Effector memory CD8-positive, alpha-beta T cell (primary cell): ENCODE results near the gene NRDC.
A peak's percentile ranks its signal among the peaks of the same experiment; 100 is the strongest.

Experiments
- ATAC-seq: fragments of 150-1000 bp; cut with Tn5 transposase; replicated peaks from 2 replicates; pipeline ENCODE4 v1.10.0; 2021; ENCODE audit warnings: mild to moderate bottlenecking, moderate library complexity
- DNase-seq, 3 experiments: peaks; one replicate each; pipeline ENCODE4 v3.0.0; 2021
- H3K27ac Mint-ChIP-seq, 2 donors: one replicate each; pipeline ENCODE4 v1.8.0; 2022; ENCODE audit warnings: mild to moderate bottlenecking in 2 of 2, mixed read lengths in 2 of 2, moderate library complexity in 2 of 2
- H3K27me3 Mint-ChIP-seq, 2 donors: one replicate each; pipeline ENCODE4 v1.8.0; 2022; ENCODE audit warnings: mixed read lengths in 2 of 2
- H3K36me3 Mint-ChIP-seq: one replicate; pipeline ENCODE4 v1.8.0; 2022; ENCODE audit warnings: mild to moderate bottlenecking, moderate library complexity, mixed read lengths; ENCODE audit not compliant: insufficient read depth
- H3K4me1 Mint-ChIP-seq, 2 donors: one replicate each; pipeline ENCODE4 v1.8.0; 2022; ENCODE audit warnings: low read depth in 2 of 2, mixed read lengths in 2 of 2
- H3K4me3 Mint-ChIP-seq, 2 donors: one replicate each; pipeline ENCODE4 v1.8.0; 2022; ENCODE audit warnings: mild to moderate bottlenecking in 2 of 2, mixed read lengths in 2 of 2, moderate library complexity in 2 of 2
- H3K9me3 Mint-ChIP-seq, 2 donors: one replicate each; pipeline ENCODE4 v1.8.0; 2022; ENCODE audit warnings: mixed read lengths in 2 of 2

NRDC gene

DNA sequence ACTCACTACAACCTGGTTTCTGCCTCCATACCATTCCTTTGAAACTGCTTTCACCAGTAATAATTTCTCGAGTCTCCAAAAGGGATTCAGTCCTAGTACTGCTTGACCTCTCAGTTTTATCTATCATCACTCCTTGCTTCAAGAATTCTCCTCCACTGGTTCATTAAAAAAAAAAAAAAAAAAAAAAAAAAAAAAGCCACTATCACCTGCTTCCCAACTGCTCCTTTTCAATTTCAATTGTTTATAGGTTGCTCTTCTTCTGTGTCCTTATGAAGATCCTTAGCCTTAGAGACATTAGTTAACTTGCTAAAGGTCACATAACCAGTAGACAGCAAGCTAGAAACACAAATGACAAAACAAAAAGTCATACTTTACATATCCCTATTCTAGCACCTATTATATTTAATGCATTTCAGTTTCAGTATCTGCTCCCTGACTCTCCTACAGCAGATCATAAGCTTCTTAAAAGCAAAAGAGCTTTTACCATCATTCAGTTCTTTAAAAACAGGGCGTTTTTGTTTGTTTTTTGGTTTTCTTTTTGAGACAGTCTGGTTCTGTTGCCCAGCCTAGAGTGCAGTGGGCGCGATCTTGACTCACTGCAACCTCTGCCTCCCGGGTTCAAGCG, 7.1 kb downstream of the NRDC start:
- H3K9me3 Mint-ChIP-seq = no peaks in the 10 kb centered on the region
- no peaks in the 10 kb centered on the region for H3K27me3 Mint-ChIP-seq
- H3K4me3 Mint-ChIP-seq = peak overlapping the region in 1 of 2 donors; percentile 3
- peak overlapping the region; percentile 13 to 59 for H3K27ac Mint-ChIP-seq
- DNase-seq (no peak), ATAC-seq (no peak)
- H3K4me1 Mint-ChIP-seq = peaks cover 47 to 67% of the 10 kb centered on the region in 2 donors
- H3K36me3 Mint-ChIP-seq = peaks cover 13% of the 10 kb centered on the region

DNA sequence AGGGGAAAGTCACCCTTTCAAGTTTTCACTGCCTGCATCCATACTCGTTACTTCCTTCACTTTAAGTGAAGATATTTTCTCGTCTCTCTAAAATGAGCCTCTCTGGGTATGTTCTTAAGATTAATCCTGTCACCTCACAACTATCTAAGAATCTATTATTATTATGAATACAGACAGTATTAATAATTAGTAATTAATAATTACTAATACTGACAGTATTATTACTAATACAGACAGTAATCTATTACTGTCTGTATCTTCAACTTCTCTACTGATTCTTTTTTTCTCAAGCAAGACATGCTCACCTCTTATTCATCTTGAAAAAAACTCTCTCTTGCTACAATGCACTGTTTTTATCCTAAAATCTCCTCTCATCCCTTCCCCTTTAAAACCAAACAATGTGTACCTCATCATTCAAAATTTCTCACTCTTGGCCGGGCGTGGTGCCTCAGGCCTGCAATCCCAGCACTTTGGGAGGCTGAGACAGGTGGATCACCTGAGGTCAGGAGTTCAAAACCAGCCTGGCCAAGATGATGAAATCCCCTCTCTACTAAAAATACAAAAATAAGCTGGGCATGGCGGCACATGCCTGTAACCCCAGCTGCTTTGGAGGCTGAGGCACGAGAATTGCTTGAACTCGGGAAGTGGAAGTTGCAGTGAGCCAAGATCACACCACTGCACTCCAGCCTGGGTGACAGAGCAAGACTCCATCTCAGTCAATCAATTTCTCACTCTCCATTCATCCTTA, 7.8 kb downstream of the NRDC start:
- Mint-ChIP-seq H3K9me3 (no peaks in the 10 kb centered on the region), H3K4me3 (no peak overlapping the region), H3K36me3 (peaks cover 14% of the 10 kb centered on the region), H3K27ac (peak overlapping the region in 1 of 2 donors; percentile 59), H3K27me3 (no peaks in the 10 kb centered on the region), H3K4me1 (peaks cover 48 to 66% of the 10 kb centered on the region in 2 donors)
- ATAC-seq (no peak), DNase-seq (no peak)

DNA sequence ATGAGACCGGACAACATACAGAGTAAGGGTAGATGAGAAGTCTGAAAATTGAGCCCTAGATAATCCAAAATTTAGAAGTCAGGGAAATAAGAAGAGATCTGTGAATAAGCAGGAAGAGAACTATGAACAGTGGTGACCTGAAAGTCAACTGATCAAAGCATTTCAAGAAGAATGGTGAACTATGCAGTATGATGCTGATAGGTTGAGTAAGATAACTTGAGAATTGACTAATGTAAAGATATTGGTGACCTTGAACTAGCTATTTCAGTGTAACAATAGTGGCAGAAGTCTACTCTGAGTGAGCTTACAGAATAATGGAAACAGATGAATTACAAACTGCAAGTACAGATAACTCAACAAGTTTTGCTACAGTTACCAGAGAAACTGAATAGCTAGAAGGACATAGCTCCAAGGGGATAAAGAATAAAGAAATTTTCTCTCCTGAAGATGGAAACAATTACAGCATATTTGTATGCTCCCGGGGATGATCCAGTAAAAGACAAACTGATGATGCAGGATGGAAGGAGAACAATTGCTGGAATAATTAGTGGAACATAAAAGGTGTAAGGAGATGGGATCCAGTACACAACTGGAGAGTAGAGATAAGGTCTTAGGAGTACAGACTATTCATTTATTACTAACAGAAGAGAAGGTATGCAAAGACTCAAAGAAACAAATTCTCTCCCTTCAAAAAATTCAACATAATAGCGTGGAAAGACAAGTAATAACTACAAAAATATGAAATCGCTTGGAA, 10.9 kb downstream of the NRDC start:
- H3K36me3 Mint-ChIP-seq = peaks cover 13% of the 10 kb centered on the region
- H3K4me3 Mint-ChIP-seq = peak overlapping the region in 1 of 2 donors; percentile 14
- H3K4me1 Mint-ChIP-seq = peaks cover 37 to 60% of the 10 kb centered on the region in 2 donors
- no peak for ATAC-seq
- no peaks in the 10 kb centered on the region for H3K27me3 Mint-ChIP-seq
- DNase-seq = no peak
- peak overlapping the region in 1 of 2 donors; percentile 52 for H3K27ac Mint-ChIP-seq
- H3K9me3 Mint-ChIP-seq = no peaks in the 10 kb centered on the region

DNA sequence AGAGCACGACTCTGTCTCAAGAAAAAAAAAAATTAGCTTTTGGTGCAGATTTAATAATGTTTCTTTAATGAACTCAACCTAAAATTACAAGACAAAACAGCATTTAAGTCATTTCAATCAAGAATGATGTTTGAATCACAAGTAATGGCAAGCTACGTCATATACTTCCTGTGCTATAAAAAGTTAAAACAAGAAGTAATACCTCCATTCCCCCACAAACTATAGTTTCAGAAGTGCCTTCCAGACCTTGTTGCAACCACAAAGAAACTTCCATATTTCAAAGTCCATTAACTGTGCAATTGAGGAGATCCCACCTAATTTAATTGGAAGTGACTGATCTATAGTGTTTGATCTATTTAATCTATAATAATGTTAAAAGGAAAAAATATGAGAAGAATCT, 15.1 kb downstream of the NRDC start:
- DNase-seq (no peak), ATAC-seq (peak; percentile 74)
- Mint-ChIP-seq H3K4me1 (peaks cover 18 to 37% of the 10 kb centered on the region in 2 donors), H3K27ac (peak overlapping the region in 1 of 2 donors; percentile 83), H3K9me3 (no peaks in the 10 kb centered on the region), H3K36me3 (peaks cover 20% of the 10 kb centered on the region), H3K27me3 (no peaks in the 10 kb centered on the region), H3K4me3 (peak overlapping the region in 1 of 2 donors; percentile 0)

DNA sequence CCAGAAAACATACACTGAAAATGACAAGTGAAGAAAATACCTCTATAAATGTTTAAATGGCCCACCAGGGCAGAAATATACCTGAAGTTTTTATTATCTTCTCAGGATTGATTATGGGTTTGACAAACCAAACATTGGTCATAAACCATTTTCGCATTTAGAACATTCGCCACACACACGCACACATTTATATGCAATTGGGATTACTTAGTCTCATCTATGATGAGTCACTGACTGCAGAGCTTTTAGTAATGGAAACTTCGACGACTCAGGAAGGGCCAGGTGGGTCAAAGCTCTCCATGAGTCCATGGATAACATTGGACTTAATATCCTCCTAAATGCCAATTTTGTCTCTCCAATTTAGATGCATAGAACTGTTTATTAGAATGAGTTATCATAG, 16.9 kb downstream of the NRDC start:
- Mint-ChIP-seq H3K4me3 (no peak overlapping the region), H3K4me1 (peaks cover 4 to 22% of the 10 kb centered on the region in 2 donors), H3K36me3 (peaks cover 20% of the 10 kb centered on the region), H3K27me3 (no peaks in the 10 kb centered on the region), H3K27ac (peak overlapping the region in 1 of 2 donors; percentile 83), H3K9me3 (no peaks in the 10 kb centered on the region)
- no peak for ATAC-seq
- DNase-seq = no peak

DNA sequence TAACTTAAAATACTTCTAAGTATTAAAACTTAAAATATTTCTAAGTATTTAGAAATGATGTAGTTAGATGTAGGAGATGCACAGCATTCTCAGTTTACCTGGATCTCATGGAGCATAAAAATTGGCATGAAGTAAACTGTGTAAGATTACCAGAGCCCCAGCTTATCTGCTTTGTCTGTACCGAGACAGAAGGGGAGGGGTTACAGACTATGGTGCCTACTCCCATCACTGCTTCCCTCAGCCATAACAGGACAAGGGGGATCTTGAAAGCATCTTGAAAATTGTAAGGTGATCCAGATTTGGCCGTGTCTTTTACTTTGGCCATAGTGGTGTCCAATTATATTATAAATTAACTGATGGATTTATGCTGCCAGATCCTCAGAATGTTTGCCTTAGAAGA, 18.8 kb downstream of the NRDC start:
- DNase-seq (no peak), ATAC-seq (no peak)
- no peaks in the 10 kb centered on the region for H3K27me3 Mint-ChIP-seq
- H3K9me3 Mint-ChIP-seq = no peaks in the 10 kb centered on the region
- no peak overlapping the region for H3K4me3 Mint-ChIP-seq
- H3K36me3 Mint-ChIP-seq = peaks cover 15% of the 10 kb centered on the region
- H3K27ac Mint-ChIP-seq = no peak overlapping the region
- peaks cover 4 to 28% of the 10 kb centered on the region in 2 donors for H3K4me1 Mint-ChIP-seq

DNA sequence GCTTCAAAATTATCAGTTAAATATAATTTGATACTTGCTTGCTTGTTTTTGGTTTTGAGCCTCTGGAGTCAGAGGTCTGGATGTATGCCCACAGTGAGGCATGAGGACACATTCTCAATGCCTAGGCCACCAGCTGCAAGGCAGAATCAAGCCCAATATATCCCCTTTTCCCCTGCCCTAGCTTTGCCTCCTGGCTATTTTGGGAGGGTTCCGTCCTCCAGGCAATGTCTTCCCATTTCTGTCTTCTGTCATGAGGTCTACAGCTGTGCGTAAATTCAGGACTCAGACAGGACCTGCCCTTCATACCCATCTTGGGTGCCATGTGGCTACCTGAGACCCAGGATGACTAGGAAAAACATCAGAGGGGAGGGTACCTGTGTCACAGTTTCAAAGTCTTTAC, 19.2 kb downstream of the NRDC start:
- Mint-ChIP-seq H3K4me1 (peaks cover 4 to 28% of the 10 kb centered on the region in 2 donors), H3K4me3 (no peak overlapping the region), H3K9me3 (no peaks in the 10 kb centered on the region), H3K36me3 (peaks cover 15% of the 10 kb centered on the region), H3K27ac (no peak overlapping the region), H3K27me3 (no peaks in the 10 kb centered on the region)
- DNase-seq (no peak), ATAC-seq (no peak)

DNA sequence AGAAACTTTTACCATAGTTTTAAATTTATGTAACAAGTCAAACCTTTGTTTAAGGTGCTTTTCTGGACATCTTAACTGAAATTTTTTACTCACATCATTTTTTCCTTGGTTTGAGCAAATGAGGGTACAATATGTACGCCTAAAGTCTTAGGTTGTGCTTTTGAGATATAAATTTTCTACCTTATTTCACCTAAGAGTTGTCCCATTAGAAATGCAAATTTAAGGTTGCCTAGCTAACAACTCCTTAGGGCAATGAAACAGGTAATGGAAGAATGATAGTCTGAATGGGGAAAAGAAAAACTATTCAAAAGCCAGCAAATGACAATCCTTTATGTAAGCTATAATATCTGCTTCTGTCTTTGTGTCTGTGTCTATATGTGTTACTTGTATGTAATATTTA, 19.6 kb downstream of the NRDC start:
- Mint-ChIP-seq H3K4me1 (peaks cover 4 to 28% of the 10 kb centered on the region in 2 donors), H3K36me3 (peaks cover 16% of the 10 kb centered on the region), H3K27me3 (no peaks in the 10 kb centered on the region), H3K4me3 (no peak overlapping the region), H3K27ac (peak overlapping the region in 1 of 2 donors; percentile 19), H3K9me3 (no peaks in the 10 kb centered on the region)
- ATAC-seq (no peak), DNase-seq (no peak)

DNA sequence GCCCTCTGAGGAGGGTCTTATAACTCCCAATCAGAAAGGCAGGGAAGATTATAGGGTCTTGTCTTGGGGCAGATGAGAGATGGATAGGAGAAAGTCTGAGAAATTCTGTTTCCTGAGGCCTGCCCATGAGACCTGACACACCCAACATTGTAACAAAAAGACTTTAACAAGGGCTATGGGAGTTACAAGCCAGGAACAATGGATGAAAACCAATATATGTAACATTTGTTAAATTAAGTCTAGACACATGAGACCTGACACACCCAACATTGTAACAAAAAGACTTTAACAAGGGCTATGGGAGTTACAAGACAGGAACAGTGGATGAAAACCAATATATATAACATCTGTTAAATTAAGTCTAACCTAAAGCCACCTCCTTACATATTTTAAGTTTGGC, 21.8 kb downstream of the NRDC start:
- no peak overlapping the region for H3K4me3 Mint-ChIP-seq
- no peaks in the 10 kb centered on the region for H3K9me3 Mint-ChIP-seq
- no peak for DNase-seq
- H3K27ac Mint-ChIP-seq = peak overlapping the region; percentile 26 to 77
- peaks cover 4 to 20% of the 10 kb centered on the region in 2 donors for H3K4me1 Mint-ChIP-seq
- H3K27me3 Mint-ChIP-seq = no peaks in the 10 kb centered on the region
- H3K36me3 Mint-ChIP-seq = peaks cover 11% of the 10 kb centered on the region
- ATAC-seq = no peak

DNA sequence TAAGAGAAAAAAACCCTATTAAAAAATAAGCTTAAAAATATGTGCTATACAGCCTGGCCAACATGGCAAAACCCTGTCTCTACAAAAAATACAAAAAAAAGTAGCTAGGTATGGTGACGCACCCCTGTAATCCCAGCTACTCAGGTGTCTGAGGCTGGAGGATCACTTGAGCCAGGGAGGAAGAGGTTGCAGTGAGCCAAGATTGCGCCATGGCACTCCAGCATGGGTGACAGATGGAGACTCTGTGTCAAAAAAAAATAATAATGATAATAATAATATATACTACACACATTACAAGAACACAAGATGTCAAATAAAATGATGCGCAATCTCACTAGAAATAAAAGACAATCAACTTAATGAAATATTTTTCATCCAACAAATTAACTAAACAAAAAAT, 22.9 kb downstream of the NRDC start:
- Mint-ChIP-seq H3K36me3 (peaks cover 9% of the 10 kb centered on the region), H3K4me1 (peaks cover 2 to 23% of the 10 kb centered on the region in 2 donors), H3K27me3 (no peaks in the 10 kb centered on the region), H3K9me3 (no peaks in the 10 kb centered on the region), H3K4me3 (no peak overlapping the region), H3K27ac (no peak overlapping the region)
- no peak for ATAC-seq
- no peak for DNase-seq

DNA sequence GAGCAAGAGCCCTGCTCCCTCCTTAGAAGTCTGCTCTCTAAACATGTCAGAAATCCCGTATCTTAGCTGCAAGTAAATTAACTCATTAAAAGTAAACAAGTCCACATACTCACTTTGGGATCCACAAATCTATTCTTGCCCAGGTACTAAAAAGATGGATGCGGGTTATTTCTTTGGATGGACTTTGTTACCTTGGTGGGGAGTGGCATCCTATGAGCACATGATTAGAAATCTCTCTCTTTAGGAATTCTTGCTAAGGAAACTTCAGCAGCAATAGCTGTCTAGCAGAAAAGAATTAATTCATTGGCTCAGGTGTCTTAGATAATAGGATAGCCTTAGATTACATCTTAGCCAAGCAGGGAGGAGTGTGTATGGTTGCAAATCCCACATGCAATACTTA, 25.2 kb downstream of the NRDC start:
- Mint-ChIP-seq H3K27ac (no peak overlapping the region), H3K4me3 (no peak overlapping the region), H3K27me3 (no peaks in the 10 kb centered on the region), H3K4me1 (peaks cover 2 to 21% of the 10 kb centered on the region in 2 donors), H3K9me3 (no peaks in the 10 kb centered on the region), H3K36me3 (peaks cover 7% of the 10 kb centered on the region)
- ATAC-seq (no peak), DNase-seq (no peak)

DNA sequence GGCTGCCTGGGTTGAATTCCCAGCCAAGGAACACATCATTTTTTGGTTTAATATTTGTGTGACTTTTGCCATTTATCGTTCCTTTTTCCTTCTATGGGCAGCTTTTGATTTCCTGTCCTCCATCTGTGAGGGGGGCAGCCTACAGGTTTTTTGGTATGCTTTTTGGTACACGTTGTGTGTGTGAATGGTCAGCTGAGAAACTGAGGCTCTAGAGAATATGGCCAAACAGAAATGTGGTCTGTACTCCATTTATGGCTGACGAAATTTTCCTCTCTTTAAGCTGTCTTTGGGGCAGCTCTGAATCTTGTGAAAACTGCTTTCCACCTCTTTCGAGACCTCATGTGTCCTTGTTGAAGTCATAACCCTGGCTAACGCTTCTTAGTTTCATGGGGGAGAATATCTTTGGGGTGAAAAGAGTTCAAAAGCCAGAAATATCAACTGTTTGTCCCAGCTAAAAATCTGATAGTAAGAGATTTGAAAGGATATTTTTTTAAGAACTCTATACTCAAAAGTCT, 26.6 kb downstream of the NRDC start:
- Mint-ChIP-seq H3K4me1 (peaks cover 2 to 21% of the 10 kb centered on the region in 2 donors), H3K27ac (no peak overlapping the region), H3K27me3 (no peaks in the 10 kb centered on the region), H3K36me3 (peaks cover 7% of the 10 kb centered on the region), H3K4me3 (no peak overlapping the region), H3K9me3 (no peaks in the 10 kb centered on the region)
- no peak for ATAC-seq
- DNase-seq = no peak

DNA sequence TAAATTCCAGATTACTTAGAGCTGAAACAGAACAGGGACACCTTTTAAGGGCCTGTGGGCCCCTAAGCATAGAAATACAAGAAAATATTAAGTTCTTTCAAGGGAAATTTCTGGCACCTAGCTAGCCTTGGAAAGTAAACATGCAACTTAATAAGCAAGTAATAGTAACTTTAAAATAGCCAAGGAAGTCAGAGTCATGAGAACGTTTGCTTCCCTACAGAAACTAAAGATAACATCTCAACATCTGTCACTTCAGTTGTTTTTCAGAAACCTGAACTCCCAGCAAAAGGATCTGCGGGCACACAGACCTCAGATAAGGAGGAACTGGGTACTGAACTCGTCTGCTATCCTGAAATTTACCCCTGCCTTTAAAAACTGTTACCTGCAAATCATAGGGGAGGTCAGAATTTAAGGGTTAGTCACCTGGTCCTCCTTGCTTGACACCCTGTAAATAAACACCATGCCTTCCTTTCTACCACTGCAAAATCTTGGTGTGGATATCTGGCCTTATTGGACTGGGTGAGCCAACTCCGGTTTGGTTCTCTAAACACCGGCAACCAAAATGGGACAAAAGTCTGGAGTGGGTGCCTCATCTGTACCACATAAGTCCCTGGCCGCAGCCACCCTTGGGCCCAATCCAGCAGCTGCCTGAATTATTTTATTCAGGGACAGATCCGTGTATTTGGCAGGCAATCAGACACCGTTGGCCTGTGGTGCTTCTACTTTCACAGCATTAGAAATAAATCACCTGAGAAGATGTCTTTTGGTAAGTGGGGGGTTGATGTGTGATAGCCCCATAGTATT, 27.9 kb downstream of the NRDC start:
- Mint-ChIP-seq H3K4me1 (peaks cover 0 to 17% of the 10 kb centered on the region in 2 donors), H3K27me3 (no peaks in the 10 kb centered on the region), H3K4me3 (no peak overlapping the region), H3K27ac (peak overlapping the region in 1 of 2 donors; percentile 26), H3K36me3 (peaks cover 12% of the 10 kb centered on the region), H3K9me3 (no peaks in the 10 kb centered on the region)
- DNase-seq (no peak), ATAC-seq (no peak)
